Endothelial cell of umbilical vein (primary cell): ENCODE data around the gene MYCBP2. TPM values are rescaled to one million over a fixed set of nuclear protein-coding genes. Genes with fewer than 3 reads are reported as not detected.

ENCODE experiments used
- BruUV-seq: library from RNA; stranded (reverse); fragments of 400-500 nt; replicated peaks from 2 replicates; lab custom pipeline; 2021; lab: Mats Ljungman, UMichigan
- CTCF ChIA-PET: fragments of 300-600, 350-600 bp; sonication (Branson Sonifier 250); formaldehyde crosslinking; loops from one replicate; lab custom pipeline; 2021; ENCODE audit warnings: antibody characterized with exemption, inconsistent platforms; lab: Charles Lee
- POLR2A ChIA-PET: fragments of 300-600, 350-600 bp; sonication (Branson Sonifier 250); formaldehyde crosslinking; loops from one replicate; lab custom pipeline; 2021; ENCODE audit warnings: antibody characterized with exemption, inconsistent platforms; lab: Charles Lee
- DNase-seq: peaks from one replicate; pipeline ENCODE4 v3.0.0-alpha.2; 2011; ENCODE audit warnings: low read depth, low spot score
- FAIRE-seq: peaks from 2 replicates; lab custom pipeline; 2011; peaks lifted over from hg19 to GRCh38; lab: Jason Lieb, UNC
- H2AFZ ChIP-seq: 2 replicates; pipeline ENCODE4 v1.6.0; 2012; ENCODE audit warnings: low read depth, low read length, control low read depth, inconsistent platforms
- H3K27ac ChIP-seq: 2 replicates; pipeline ENCODE4 v1.5.1; 2011; ENCODE audit warnings: low read depth, mild to moderate bottlenecking, control low read depth, low read length, moderate library complexity; ENCODE audit not compliant: insufficient read depth
- H3K27me3 ChIP-seq, 2 experiments: 2 replicates each; pipeline versions ENCODE4 v1.6.0 to v1.6.1; 2011; ENCODE audit warnings: low read length in 2 of 2, mixed read lengths in 1 of 2; ENCODE audit not compliant: control insufficient read depth in 2 of 2, insufficient read depth in 2 of 2
- H3K36me3 ChIP-seq, 2 experiments: 2 replicates in 1 of 2; 3 replicates in 1 of 2; pipeline ENCODE4 v1.5.1; 2011; ENCODE audit warnings: low read length in 2 of 2, mild to moderate bottlenecking in 1 of 2, moderate library complexity in 1 of 2; ENCODE audit not compliant: control insufficient read depth in 2 of 2, insufficient read depth in 2 of 2; ENCODE audit errors: extremely low read depth in 1 of 2
- H3K4me1 ChIP-seq: 3 replicates; pipeline ENCODE4 v1.5.1; 2011; ENCODE audit warnings: mild to moderate bottlenecking, low read length; ENCODE audit not compliant: control insufficient read depth, insufficient read depth; ENCODE audit errors: extremely low read depth
- H3K4me2 ChIP-seq: 2 replicates; pipeline ENCODE4 v1.6.1; 2011; ENCODE audit warnings: low read length, control low read depth, mixed read lengths; ENCODE audit not compliant: insufficient read depth
- H3K4me3 ChIP-seq, 3 experiments: fragments of 200-600 bp in 1 of 3; sonication (generic), shearing (Covaris generic) in 1 of 3; replicated peaks in 1 of 3; 2 replicates each; pipeline ENCODE4 v1.5.1; 2011 to 2016; ENCODE audit warnings: control low read depth in 3 of 3, low read length in 3 of 3, mild to moderate bottlenecking in 2 of 3, inconsistent platforms in 1 of 3, low read depth in 1 of 3, moderate library complexity in 1 of 3; ENCODE audit not compliant: insufficient read depth in 1 of 3
- H3K79me2 ChIP-seq: 2 replicates; pipeline ENCODE4 v1.6.0; 2012; ENCODE audit warnings: low read length, inconsistent platforms; ENCODE audit not compliant: control insufficient read depth, insufficient read depth
- H3K9ac ChIP-seq: replicated peaks from 2 replicates; pipeline ENCODE3; 2011; ENCODE audit warnings: low read length, control low read depth; ENCODE audit not compliant: insufficient read depth; ENCODE audit errors: extremely low read depth
- H3K9me1 ChIP-seq: replicated peaks from 3 replicates; pipeline ENCODE4 v1.6.0; 2011; ENCODE audit warnings: mild to moderate bottlenecking, low read length; ENCODE audit not compliant: control insufficient read depth, insufficient read depth; ENCODE audit errors: extremely low read depth
- H3K9me3 ChIP-seq: replicated peaks from 2 replicates; pipeline ENCODE4 v1.5.1; 2012; ENCODE audit warnings: low read length, inconsistent platforms; ENCODE audit not compliant: control insufficient read depth, insufficient read depth
- H4K20me1 ChIP-seq: replicated peaks from 2 replicates; pipeline ENCODE3; 2011; ENCODE audit warnings: mild to moderate bottlenecking, low read length; ENCODE audit not compliant: control insufficient read depth, insufficient read depth; ENCODE audit errors: extremely low read depth
- EZH2 ChIP-seq: IDR thresholded peaks from 2 replicates; pipeline ENCODE4 v1.6.1; 2012; ENCODE audit warnings: borderline replicate concordance, low read depth, mild to moderate bottlenecking, moderate library complexity, low read length, inconsistent platforms; ENCODE audit not compliant: severe bottlenecking
- FOS ChIP-seq: IDR thresholded peaks from 2 replicates; pipeline ENCODE4 v1.6.1; 2011; ENCODE audit warnings: mild to moderate bottlenecking, low read length, moderate library complexity, borderline replicate concordance; ENCODE audit not compliant: insufficient read depth
- GATA2 ChIP-seq: IDR thresholded peaks from 2 replicates; pipeline ENCODE4 v1.7.0; 2011; ENCODE audit warnings: low read depth, mild to moderate bottlenecking, moderate library complexity, mixed read lengths, low read length; ENCODE audit not compliant: insufficient read length, insufficient read depth
- JUN ChIP-seq: IDR thresholded peaks from 2 replicates; pipeline ENCODE4 v1.6.1; 2011; ENCODE audit warnings: borderline replicate concordance, low read depth; ENCODE audit not compliant: insufficient read length, insufficient read depth
- MYC ChIP-seq: IDR thresholded peaks from one replicate; pipeline ENCODE4 v1.6.1; 2011; ENCODE audit warnings: mild to moderate bottlenecking, low read depth, low read length
- POLR2A ChIP-seq: IDR thresholded peaks from 2 replicates; pipeline ENCODE4 v1.6.1; 2012; ENCODE audit warnings: low read depth, mild to moderate bottlenecking, control low read depth, low read length
- POLR2AphosphoS5 ChIP-seq: IDR thresholded peaks from 2 replicates; pipeline ENCODE4 v1.6.1; 2012; ENCODE audit warnings: low read depth, mild to moderate bottlenecking, control low read depth, low read length, moderate library complexity; ENCODE audit not compliant: insufficient read depth
- dilution Hi-C: fragments of 300-500 bp; cut with MboI; formaldehyde crosslinking; loops from one replicate; pipeline ENCODE4 v1.15.0; 2019; ENCODE audit warnings: low sequenced_read_pairs; ENCODE audit not compliant: extremely low pct_ligation_motif_present
- intact Hi-C: fragments of 100-400 bp; cut with micrococcal nuclease; formaldehyde crosslinking; loops from one replicate; pipeline ENCODE4 v1.10.0; 2022
- polyA plus RNA-seq, 4 experiments: library from polyadenylated mRNA; depleted of rRNA in 3 of 4; stranded (reverse) in 3 of 4; unstranded in 1 of 4; fragments of >200 nt; gene quantifications; 2 replicates each; pipeline versions ENCODE4 v1.2.1 to v1.2.3, GENCODE V29; 2011 to 2012; ENCODE audit warnings: missing spikeins in 1 of 4
- total RNA-seq: library from RNA; stranded (reverse); gene quantifications from 2 replicates; pipeline ENCODE4 v1.2.3, GENCODE V29; 2021
- TF ChIP-seq, protein P1 (sequence below), 2 donors: IDR thresholded peaks; 1 replicate in 1 of 2; 2 replicates in 1 of 2; pipeline ENCODE4 v1.5.1; 2011; ENCODE audit warnings: low read length in 2 of 2, mild to moderate bottlenecking in 2 of 2, moderate library complexity in 2 of 2, control low read depth in 1 of 2, inconsistent platforms in 1 of 2, low read depth in 1 of 2; ENCODE audit not compliant: insufficient read depth in 1 of 2; ENCODE audit errors: extremely low read depth in 1 of 2
- TF ChIP-seq, protein P2 (sequence below): IDR thresholded peaks from 2 replicates; pipeline ENCODE4 v1.6.1; 2011; ENCODE audit not compliant: insufficient read depth, insufficient read length

MYCBP2 gene
- total and polyA plus RNA-seq, 2 donors (not counting 3 experiments of a cell fraction or from before 2014, with no cell fraction given) = 30.5 to 89.8 TPM

DNA sequence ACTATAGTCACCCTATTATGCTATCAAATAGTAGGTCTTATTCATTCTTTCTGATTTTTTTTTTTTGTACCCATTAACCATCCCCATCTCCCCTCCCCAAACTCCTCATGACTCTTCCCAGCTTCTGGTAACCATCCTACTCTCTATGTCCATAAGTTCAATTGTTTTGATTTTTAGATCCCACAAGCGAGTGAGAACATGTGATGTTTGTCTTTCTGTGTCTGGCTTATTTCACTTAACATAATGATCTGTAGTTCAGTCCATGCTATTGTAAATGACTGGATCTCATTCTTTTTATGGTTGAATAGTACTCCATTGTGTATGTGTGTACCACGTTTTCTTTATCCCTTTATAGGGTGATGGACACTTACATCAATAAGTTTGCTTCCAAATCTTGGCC, 4.5 kb upstream of the MYCBP2 start:
- Histone ChIP-seq H3K4me3 (no peak overlapping the region), H3K4me2 (no peak overlapping the region), H3K4me1 (peaks cover 22% of the 10 kb centered on the region), H3K27me3 (peaks cover 2 to 9% of the 10 kb centered on the region in 2 experiments), H3K79me2 (peaks cover 1% of the 10 kb centered on the region), H3K9me1 (no peaks in the 10 kb centered on the region), H4K20me1 (no peaks in the 10 kb centered on the region), H3K9me3 (no peaks in the 10 kb centered on the region), H3K9ac (no peak overlapping the region), H2AFZ (no peak overlapping the region), H3K36me3 (no peaks in the 10 kb centered on the region), H3K27ac (no peak overlapping the region)
- no TSS peak for BruUV-seq
- dilution Hi-C loops (no loop called here), intact Hi-C loops (no loop called here)
- TF ChIP-seq, protein P1, sequence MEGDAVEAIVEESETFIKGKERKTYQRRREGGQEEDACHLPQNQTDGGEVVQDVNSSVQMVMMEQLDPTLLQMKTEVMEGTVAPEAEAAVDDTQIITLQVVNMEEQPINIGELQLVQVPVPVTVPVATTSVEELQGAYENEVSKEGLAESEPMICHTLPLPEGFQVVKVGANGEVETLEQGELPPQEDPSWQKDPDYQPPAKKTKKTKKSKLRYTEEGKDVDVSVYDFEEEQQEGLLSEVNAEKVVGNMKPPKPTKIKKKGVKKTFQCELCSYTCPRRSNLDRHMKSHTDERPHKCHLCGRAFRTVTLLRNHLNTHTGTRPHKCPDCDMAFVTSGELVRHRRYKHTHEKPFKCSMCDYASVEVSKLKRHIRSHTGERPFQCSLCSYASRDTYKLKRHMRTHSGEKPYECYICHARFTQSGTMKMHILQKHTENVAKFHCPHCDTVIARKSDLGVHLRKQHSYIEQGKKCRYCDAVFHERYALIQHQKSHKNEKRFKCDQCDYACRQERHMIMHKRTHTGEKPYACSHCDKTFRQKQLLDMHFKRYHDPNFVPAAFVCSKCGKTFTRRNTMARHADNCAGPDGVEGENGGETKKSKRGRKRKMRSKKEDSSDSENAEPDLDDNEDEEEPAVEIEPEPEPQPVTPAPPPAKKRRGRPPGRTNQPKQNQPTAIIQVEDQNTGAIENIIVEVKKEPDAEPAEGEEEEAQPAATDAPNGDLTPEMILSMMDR (IDR thresholded peaks at IDR 0.05; ENCODE audit: extremely low read depth in 1 of 2, insufficient read depth in 1 of 2, low read depth in 1 of 2, low read length in 2 of 2) = no peak
- no peak for TF ChIP-seq POLR2AphosphoS5
- TF ChIP-seq, protein P2, sequence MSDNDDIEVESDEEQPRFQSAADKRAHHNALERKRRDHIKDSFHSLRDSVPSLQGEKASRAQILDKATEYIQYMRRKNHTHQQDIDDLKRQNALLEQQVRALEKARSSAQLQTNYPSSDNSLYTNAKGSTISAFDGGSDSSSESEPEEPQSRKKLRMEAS = no peak
- no peak for TF ChIP-seq FOS
- no peak for TF ChIP-seq POLR2A
- no peak for TF ChIP-seq JUN
- TF ChIP-seq EZH2 = no peak
- TF ChIP-seq MYC = no peak
- no peak for TF ChIP-seq GATA2
- POLR2A ChIA-PET = no interaction called here
- FAIRE-seq (no peak), DNase-seq (no peak)
- CTCF ChIA-PET = interaction anchor here (3.7 kb wide), 1 partner anchor 147 kb away, joined by 27 read pairs; no protein-coding TSS in a partner anchor
